Measurements from ENCODE around the gene RAB17. TPM values are rescaled to one million over a fixed set of nuclear protein-coding genes. Genes with fewer than 3 reads are reported as not detected.

Gene RAB17
- total and polyA plus RNA-seq, 8 donors = 19.2 to 130 (median 30.7) TPM

DNA sequence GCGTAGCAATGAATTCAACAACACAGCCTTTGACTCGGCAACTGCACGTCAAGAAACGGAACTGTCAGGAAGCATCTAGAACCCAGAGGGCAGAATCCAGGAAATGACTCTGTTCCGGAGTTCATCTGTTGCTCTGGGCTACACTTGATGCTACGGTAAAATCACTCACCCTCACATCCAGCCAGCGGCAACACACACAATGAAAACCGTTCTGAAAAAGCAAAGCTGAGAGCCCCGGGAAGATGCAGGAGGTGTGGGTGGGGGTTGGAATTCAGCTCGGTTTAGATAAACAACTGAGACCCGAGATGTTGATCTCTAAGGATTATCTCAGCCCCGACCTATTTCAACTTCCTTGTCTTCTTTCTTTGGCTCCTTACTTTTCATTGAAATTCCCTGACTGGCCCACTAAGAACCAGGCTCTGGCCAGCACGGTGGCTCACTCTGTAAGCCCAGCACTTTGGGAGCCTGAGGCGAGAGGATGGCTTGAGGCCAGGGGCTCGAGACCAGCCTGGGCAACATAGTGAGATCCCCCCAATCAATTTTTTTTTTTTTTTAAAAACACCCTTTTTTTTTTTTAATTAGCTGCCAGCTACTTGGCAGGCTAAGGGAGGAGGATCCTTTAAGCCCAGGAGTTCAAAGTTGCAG is 13.3 kb upstream of the RAB17 start:
- DNase-seq (peak in 1 of 6 donors; percentile 5), FAIRE-seq (no peak), ATAC-seq (peak in 3 of 4 donors; percentile 65 to 81 (median 72))
- Histone ChIP-seq H3K36me3 (no peaks in the 10 kb centered on the region), H3K4me3 (no peak overlapping the region), H3K9me3 (no peaks in the 10 kb centered on the region), H3K4me1 (no peaks in the 10 kb centered on the region), H3K27me3 (no peaks in the 10 kb centered on the region), H3K27ac (peak overlapping the region in 1 of 4 donors; percentile 26)
- WGBS, 2 donors = 59 to 61% methylated on average over 15 of the region's 15 CpGs
- TF ChIP-seq, protein P1, sequence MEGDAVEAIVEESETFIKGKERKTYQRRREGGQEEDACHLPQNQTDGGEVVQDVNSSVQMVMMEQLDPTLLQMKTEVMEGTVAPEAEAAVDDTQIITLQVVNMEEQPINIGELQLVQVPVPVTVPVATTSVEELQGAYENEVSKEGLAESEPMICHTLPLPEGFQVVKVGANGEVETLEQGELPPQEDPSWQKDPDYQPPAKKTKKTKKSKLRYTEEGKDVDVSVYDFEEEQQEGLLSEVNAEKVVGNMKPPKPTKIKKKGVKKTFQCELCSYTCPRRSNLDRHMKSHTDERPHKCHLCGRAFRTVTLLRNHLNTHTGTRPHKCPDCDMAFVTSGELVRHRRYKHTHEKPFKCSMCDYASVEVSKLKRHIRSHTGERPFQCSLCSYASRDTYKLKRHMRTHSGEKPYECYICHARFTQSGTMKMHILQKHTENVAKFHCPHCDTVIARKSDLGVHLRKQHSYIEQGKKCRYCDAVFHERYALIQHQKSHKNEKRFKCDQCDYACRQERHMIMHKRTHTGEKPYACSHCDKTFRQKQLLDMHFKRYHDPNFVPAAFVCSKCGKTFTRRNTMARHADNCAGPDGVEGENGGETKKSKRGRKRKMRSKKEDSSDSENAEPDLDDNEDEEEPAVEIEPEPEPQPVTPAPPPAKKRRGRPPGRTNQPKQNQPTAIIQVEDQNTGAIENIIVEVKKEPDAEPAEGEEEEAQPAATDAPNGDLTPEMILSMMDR (IDR thresholded peaks at IDR 0.05) = no peak
- intact Hi-C loops (cut with DNase I) = no loop called here

DNA sequence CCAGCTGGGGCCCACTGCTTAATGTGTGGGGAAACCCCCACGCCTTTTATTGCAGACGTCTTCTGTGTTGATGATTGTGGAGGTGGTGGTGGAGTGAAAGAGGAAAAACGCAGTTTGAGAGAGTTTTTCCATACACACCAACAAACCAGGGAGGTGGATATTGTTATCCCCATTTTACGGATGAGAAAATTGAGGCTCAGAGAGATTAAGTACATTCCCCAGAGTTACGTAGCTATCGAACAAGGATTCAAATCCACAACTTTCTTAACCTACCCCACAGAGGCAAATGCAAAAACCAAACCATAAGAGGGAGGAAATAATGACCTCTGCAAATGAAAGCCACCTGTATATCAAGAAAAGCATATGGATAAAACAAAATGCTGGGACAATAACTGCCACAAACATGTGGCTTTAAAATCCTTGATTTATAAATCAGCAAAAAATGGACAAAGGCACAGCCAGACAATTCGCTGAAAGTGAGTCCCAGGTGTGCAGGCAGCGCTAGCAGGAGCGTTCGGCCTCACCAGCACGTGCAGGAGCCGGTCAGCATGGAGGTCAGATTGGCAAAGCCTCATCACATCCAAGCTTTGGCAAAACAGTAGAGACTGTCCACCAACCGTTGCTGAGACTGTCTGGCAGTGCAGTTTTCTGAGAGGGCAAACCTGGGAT is 12.6 kb upstream of the RAB17 start:
- Histone ChIP-seq H3K9me3 (no peaks in the 10 kb centered on the region), H3K4me3 (no peak overlapping the region), H3K36me3 (no peaks in the 10 kb centered on the region), H3K4me1 (no peaks in the 10 kb centered on the region), H3K27me3 (no peaks in the 10 kb centered on the region), H3K27ac (peak overlapping the region in 1 of 4 donors; percentile 37)
- ATAC-seq (no peak), DNase-seq (peak in 1 of 6 donors; percentile 5), FAIRE-seq (no peak)
- intact Hi-C loops (cut with DNase I) = no loop called here
- TF ChIP-seq, protein P1 (IDR thresholded peaks at IDR 0.05) = no peak
- WGBS, 2 donors = 79 to 86% methylated on average over 13 of the region's 13 CpGs

DNA sequence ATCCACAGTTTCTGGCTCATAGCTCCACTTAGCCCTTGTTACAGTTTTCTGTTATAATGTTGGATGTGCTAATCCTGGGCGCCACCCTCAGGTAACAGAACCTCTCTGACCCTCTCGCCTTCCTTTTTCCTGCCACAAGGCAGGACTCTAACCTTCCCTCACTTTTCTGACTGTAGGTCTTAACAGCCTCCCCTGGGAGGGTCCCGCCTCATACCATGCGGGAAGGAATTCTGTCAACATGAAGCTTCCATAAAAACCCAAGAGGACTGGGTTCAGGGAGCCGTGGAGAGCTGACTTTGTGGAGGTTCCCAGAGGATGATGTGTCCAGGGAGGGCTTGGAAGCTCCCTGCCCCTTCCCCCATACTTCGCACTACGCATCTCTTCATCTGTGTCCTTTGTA is 11.9 kb upstream of the RAB17 start:
- 85 to 92% methylated on average over 7 of the region's 7 CpGs for WGBS, 2 donors
- FAIRE-seq (no peak), DNase-seq (no peak), ATAC-seq (no peak)
- Histone ChIP-seq H3K9me3 (no peaks in the 10 kb centered on the region), H3K4me3 (no peak overlapping the region), H3K27me3 (no peaks in the 10 kb centered on the region), H3K36me3 (no peaks in the 10 kb centered on the region), H3K27ac (no peak overlapping the region), H3K4me1 (no peaks in the 10 kb centered on the region)
- TF ChIP-seq, protein P1 (IDR thresholded peaks at IDR 0.05) = no peak
- intact Hi-C loops (cut with DNase I) = no loop called here

DNA sequence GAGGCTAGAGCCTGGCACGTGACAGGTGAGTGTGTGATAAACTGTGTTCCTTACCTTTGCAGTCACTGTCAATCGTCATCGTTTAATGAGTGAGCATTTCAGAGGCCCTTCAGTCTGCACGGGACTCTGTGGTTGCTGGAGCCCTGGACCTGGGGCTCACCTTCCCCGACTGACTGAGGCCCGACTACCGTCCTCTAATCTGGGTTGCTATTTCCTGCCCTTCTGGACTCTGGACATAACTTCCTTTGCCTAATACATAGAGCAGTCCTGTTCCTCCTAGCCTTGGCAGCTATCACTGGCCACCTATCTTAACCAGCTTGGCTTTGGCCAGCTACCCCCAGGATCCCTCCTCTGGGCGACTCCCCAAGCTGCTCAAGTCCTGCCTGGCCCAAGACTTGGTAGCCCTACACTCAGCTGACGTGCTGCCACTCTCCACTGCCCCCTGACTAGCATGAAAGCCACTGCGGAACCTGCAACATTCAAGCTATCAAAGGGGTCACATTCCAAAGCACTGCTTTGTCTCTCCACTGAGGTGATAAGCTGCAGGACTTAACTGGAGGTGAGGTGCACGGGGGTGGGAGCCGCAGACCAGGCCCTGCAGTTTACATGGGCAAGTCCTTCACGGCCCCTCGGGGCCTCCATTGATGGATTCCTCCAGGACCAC is 11.1 kb upstream of the RAB17 start:
- DNase-seq = peak in 1 of 6 donors; percentile 11
- FAIRE-seq = no peak
- 82 to 87% methylated on average over 14 of the region's 14 CpGs for WGBS, 2 donors
- no peak overlapping the region for H3K4me3 ChIP-seq
- no peaks in the 10 kb centered on the region for H3K27me3 ChIP-seq
- intact Hi-C loops (cut with DNase I) = no loop called here
- H3K9me3 ChIP-seq = no peaks in the 10 kb centered on the region
- no peak overlapping the region for H3K27ac ChIP-seq
- H3K4me1 ChIP-seq = no peaks in the 10 kb centered on the region
- no peak for ATAC-seq
- H3K36me3 ChIP-seq = no peaks in the 10 kb centered on the region
- TF ChIP-seq, protein P1 (IDR thresholded peaks at IDR 0.05) = no peak

Measured in pancreas (tissue), 10 donors.